ENCODE data around the gene PSMG4. TPM values are rescaled to one million over a fixed set of nuclear protein-coding genes. Genes with fewer than 3 reads are reported as not detected.
A peak's percentile ranks its signal among the peaks of the same experiment; 100 is the strongest.

Gene PSMG4
- total and polyA plus RNA-seq, 12 donors = 8.1 to 38.6 (median 10.3) TPM

DNA sequence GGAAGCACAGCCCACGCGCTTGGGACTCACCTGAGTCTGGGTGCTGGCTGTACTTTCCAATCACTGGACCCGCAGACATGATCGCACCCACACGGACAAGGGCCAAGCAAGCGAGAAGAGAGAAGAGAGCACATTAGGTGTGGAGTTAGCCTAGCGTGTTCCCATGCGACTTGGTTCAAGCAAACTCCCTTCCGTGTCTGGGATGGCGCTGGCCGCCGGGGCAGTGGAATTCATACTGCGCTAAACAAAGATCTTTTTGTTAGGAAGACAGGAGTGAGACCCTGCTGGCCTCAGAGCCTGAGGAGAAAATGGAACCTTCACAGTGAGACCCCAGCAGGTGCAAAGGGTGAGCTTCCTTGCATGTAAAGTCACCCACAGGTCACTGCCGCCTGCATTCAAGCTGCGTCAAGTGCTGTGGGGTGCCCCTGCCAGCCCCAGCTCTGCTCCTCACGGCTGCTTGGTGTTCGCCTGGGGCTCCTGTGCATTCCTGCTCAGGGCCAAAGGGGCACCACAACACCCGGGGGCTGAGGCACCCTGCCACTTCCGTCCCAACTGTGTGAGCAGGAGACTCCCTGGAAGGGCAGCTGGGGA is 26.4 kb downstream of the PSMG4 start:
- TF ChIP-seq, protein P1, sequence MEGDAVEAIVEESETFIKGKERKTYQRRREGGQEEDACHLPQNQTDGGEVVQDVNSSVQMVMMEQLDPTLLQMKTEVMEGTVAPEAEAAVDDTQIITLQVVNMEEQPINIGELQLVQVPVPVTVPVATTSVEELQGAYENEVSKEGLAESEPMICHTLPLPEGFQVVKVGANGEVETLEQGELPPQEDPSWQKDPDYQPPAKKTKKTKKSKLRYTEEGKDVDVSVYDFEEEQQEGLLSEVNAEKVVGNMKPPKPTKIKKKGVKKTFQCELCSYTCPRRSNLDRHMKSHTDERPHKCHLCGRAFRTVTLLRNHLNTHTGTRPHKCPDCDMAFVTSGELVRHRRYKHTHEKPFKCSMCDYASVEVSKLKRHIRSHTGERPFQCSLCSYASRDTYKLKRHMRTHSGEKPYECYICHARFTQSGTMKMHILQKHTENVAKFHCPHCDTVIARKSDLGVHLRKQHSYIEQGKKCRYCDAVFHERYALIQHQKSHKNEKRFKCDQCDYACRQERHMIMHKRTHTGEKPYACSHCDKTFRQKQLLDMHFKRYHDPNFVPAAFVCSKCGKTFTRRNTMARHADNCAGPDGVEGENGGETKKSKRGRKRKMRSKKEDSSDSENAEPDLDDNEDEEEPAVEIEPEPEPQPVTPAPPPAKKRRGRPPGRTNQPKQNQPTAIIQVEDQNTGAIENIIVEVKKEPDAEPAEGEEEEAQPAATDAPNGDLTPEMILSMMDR (IDR thresholded peaks at IDR 0.05) = no peak
- DNase-seq (no peak), ATAC-seq (no peak)
- Histone ChIP-seq H3K36me3 (peaks cover 0 to 16% (median 0%) of the 10 kb centered on the region in 9 donors), H3K4me1 (peaks cover 7 to 30% (median 17%) of the 10 kb centered on the region in 9 donors), H3K27ac (no peak overlapping the region), H3K9me3 (no peaks in the 10 kb centered on the region), H3K4me3 (no peak overlapping the region), H3K27me3 (no peaks in the 10 kb centered on the region)
- intact Hi-C loops (cut with DNase I) = loop anchor here in 3 of 10 donors (10.0 kb wide), 2 partner anchors 170 to 690 kb away; partner anchors contain the start of gene SLC22A23 (in 3 of the 3)
- 92 to 93% methylated on average over 19 of the region's 19 CpGs for WGBS, 2 donors

DNA sequence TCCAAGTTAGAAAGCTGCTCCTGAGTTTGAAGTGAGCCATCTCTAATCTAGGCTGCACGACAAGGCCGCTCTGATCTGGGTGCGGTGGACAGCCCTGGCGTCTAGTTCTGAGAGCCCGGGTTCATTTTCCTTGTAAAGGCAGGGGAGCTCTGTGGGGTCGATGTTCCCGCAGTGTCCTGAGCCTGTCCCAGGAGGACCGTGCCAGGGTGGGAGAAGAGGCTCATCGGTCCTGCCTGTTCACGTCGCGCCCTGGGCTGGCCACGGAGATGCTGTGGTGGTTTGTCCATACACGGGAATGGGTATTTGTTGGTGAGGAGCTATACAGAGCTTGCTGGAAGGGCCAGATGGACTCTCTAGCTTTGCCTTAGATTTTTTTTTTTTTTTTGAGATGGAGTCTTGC is 27.0 kb downstream of the PSMG4 start:
- no peaks in the 10 kb centered on the region for H3K27me3 ChIP-seq
- TF ChIP-seq, protein P1 (IDR thresholded peaks at IDR 0.05) = no peak
- peaks cover 7 to 30% (median 17%) of the 10 kb centered on the region in 9 donors for H3K4me1 ChIP-seq
- no peaks in the 10 kb centered on the region for H3K9me3 ChIP-seq
- no peak overlapping the region for H3K4me3 ChIP-seq
- WGBS, 2 donors = 91% methylated on average over 14 of the region's 14 CpGs
- peaks cover 0 to 16% (median 0%) of the 10 kb centered on the region in 9 donors for H3K36me3 ChIP-seq
- intact Hi-C loops (cut with DNase I) = loop anchor here in 3 of 10 donors (10.0 kb wide), 2 partner anchors 169 to 689 kb away; partner anchors contain the start of gene SLC22A23 (in 3 of the 3)
- no peak overlapping the region for H3K27ac ChIP-seq
- ATAC-seq (no peak), DNase-seq (no peak)

DNA sequence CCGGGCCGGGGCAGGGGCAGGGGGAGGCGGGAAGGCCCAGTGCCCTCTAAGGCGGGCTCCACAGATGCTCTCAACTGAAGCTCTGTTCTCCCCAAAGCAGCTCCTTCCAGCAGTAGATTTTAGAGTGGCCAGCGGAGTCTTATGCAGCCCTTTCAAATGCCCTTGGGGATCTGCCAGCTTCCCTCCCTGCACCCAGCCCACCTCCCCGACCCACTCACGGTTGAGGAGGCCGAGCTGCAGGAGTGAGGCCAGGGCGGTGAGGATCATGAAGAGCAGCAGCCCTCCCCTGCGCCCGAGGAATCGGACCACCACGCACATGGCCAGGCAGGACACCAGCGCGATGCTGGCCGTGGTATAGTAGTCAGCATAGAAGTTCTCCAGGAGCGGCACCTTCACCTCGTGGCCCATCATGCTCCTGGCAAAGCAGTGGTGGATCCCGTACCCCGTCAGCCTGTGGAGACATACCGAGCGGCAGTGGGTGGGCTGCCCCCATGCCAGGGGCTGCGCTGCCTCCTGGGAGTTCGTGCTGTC is 28.0 kb downstream of the PSMG4 start:
- intact Hi-C loops (cut with DNase I) = loop anchor here in 3 of 10 donors (10.0 kb wide), 2 partner anchors 168 to 688 kb away; partner anchors contain the start of gene SLC22A23 (in 3 of the 3)
- 96 to 97% methylated on average over 24 of the region's 24 CpGs for WGBS, 2 donors
- Histone ChIP-seq H3K9me3 (no peaks in the 10 kb centered on the region), H3K27ac (no peak overlapping the region), H3K4me1 (peaks cover 4 to 22% (median 12%) of the 10 kb centered on the region in 9 donors), H3K27me3 (no peaks in the 10 kb centered on the region), H3K36me3 (peaks cover 0 to 16% (median 0%) of the 10 kb centered on the region in 9 donors), H3K4me3 (no peak overlapping the region)
- TF ChIP-seq, protein P1 (IDR thresholded peaks at IDR 0.05) = no peak
- DNase-seq (no peak), ATAC-seq (peak in 1 of 8 donors; percentile 22)

DNA sequence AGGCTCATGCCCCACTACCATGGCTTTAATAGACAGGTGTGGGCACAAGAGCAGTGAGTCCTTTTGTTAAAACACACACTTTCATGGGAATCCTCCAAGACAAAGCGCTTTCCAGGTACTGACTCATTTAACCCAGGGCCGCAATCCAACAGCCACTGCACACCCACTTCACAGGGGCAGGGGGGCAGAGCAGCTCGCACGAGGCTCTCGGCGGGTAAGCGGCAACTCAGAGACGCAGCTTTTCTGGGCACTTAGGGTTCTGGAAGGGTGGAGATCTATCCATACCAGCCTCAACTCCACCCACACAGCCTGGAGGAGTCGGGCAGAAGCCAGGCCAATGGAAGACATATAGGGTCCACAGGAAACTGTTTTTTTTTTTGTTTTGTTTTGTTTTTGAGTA is 28.6 kb downstream of the PSMG4 start:
- Histone ChIP-seq H3K4me1 (peaks cover 0 to 16% (median 7%) of the 10 kb centered on the region in 9 donors), H3K9me3 (no peaks in the 10 kb centered on the region), H3K27me3 (no peaks in the 10 kb centered on the region), H3K4me3 (no peak overlapping the region), H3K27ac (no peak overlapping the region), H3K36me3 (peaks cover 0 to 16% (median 0%) of the 10 kb centered on the region in 9 donors)
- ATAC-seq (no peak), DNase-seq (no peak)
- 90 to 94% methylated on average over 9 of the region's 9 CpGs for WGBS, 2 donors
- TF ChIP-seq, protein P1 (IDR thresholded peaks at IDR 0.05) = no peak
- intact Hi-C loops (cut with DNase I) = loop anchor here in 3 of 10 donors (10.0 kb wide), 2 partner anchors 167 to 687 kb away; partner anchors contain the start of gene SLC22A23 (in 3 of the 3)

All from heart right ventricle (tissue), 16 donors.